ENCODE data around the gene GTPBP4. TPM values are rescaled to one million over a fixed set of nuclear protein-coding genes. Genes with fewer than 3 reads are reported as not detected.

GTPBP4 gene
- total and polyA plus RNA-seq, 2 of the 8 experiments (the other 6 are each of a cell fraction or from before 2014, with no cell fraction given), result 16.9 to 98.1 TPM

GRCh38 chr10:969473-970150 is 18.6 kb upstream of the GTPBP4 start (continued):
- TF ChIP-seq CHD7 (IDR thresholded peaks at IDR 0.05; ENCODE audit: insufficient replicate concordance, low read length) (no peak), MAX (IDR thresholded peaks at IDR 0.05) (peak; percentile 79)

Measured in H1 (cell line).